ENCODE results near the gene TNFRSF18.

TNFRSF18 gene

GRCh38 chr1:1166642-1167397, 39.6 kb downstream of the TNFRSF18 start:
- DNase-seq (ENCODE audit: low read depth in 2 of 2), result no peak

DNA sequence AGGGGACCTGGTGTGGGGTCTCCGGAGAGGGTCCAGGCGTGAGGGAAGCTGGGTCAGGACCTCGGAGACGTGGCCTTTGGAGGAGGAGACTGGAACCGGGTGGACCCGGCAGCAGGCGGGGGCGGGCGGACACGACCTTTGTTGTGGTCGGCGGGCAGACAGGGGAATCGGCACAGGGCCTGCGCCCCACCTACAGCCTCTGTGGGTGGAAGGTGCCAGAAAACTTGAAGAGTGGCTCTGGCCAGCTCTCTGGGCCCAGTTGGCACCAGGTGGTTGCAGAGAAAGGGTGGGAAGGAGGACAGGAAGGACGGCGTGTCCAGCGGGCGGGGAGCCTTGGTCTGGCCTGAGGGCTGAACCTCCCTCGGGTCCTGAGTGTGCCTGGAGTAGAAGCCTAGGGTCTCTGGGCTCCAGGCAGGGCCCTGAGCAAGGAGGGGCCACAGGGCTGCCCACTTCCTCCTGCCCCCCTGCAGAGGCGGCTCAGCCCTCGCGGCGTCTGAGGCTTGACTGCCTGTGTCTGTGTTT, 40.4 kb downstream of the TNFRSF18 start:
- no peak for DNase-seq (ENCODE audit: low read depth in 2 of 2)

DNA sequence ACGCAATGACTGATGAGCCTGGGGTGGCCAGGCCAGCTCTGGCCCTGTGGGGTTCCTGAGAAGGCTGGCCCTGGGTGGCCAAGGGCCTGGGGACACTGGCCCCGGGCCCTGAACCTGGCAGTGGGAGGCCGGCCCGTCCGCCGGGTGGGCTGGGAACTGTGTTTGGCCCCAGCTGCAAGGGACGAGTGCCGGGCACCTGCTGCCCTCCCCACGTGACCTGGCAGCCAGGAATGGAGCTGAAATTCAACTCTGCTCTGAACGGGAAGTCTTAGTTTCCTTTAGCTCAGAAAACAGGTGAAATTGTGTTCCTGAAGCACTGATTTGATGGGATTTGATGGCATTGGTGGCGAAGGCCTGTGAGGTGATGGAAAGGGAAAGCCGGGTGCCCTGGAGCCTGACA, 40.9 kb downstream of the TNFRSF18 start:
- DNase-seq (ENCODE audit: low read depth in 2 of 2), result no peak

DNA sequence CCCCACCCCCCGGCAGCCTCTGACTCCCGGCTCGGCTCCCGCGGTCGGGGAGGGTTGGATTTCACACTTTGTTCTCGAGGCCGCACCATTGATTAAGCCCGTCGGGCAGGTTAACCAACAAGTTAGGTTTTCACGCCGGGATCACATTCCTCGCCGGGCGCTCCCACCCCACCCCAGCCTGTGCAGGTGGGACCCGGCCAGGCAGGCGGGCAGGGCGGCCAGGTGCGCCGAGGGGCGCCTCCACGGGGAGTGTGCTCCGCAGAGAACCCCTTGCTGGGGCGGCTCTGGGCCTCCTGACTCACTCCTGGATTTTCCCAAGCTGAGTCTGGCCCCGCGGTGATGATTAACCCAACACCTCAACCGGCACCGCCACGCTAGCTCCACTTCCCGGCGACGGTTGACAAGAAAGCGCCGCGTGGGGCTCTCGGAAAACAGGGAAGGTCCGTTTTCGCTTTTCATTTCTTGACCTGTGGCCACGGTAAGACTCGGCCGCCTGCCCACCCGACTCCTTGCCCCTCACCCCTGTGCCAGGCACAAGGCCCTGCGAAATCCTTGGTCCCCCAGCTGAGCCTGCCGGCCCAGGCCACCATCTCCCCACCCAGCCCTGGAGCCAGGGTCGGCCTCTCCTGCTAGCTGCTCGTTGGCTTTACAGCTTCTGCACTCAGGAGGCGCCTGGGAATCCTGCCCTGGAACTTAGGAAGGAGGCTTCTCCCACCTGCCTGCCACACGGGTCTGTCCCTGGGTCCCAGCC, 41.5 kb downstream of the TNFRSF18 start:
- DNase-seq (ENCODE audit: low read depth in 2 of 2), result no peak

DNA sequence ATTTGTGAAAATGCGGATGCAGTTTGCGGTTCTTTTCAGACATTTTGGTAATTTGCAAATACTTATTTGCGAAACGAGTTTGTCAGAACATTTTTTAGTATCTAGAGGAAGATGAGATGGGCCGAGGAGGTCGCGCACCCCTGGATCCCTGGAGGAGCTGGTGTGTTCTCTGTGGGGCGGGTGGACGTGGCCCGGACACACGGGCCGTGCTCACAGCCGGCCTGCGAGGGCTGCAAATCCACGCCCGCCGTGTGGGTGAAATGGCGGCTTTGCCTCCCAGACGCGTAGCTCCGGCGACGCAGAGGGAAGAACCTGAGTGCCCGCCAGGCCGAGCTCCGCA, 42.1 kb downstream of the TNFRSF18 start:
- no peak for DNase-seq (ENCODE audit: low read depth in 2 of 2)

- no peak for DNase-seq (ENCODE audit: low read depth in 2 of 2)
Measured at GRCh38 chr1:1163538-1164070, 42.8 kb downstream of the TNFRSF18 start.

DNA sequence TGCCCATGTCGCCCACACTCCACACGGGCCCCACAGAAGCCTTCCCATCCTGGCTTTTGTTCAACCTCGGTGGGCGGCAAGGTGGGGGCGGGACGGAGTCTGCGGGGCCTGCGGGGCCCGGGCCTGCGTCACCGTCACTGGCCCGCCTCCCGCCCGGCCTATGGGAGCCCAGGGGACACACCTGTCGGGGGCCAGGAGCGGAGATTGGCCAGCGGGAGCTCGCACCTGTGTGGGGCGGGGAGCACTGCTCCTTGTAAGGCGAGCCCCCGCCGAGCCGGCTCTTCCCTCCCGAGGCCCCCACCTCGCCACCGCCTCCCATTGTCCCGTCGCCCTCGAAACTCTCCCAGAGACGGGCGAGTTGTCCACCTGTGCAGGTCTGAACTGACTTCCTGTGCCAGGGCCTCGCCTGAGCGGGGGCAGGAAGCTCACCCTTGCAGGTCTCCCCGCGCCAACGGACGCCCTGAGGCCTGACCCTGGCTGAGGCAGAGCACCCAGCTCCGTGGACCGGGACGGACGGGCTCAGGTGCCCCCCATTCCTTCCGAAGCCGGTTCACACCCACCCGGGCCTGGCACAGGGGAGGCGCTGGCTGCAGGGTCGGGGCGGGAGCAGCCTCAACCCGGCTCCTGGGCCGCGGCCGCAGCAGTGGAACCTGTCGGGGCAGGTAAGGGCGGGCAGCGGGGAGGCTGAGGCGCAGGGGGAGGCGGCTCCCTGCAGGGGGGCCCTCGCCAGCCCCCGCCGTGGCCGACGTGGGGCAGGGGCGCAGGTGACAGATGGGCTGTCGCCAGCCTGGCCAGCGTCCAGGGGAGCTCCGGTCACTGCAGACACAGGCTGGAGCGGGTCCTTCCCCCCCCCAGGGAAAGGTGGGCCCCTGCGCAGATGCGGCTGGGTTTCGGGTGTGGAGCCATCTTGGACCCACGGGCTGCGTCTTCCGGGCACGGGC, 43.5 kb downstream of the TNFRSF18 start:
- no peak for DNase-seq (ENCODE audit: low read depth in 2 of 2)

GRCh38 chr1:1161683-1162079, 44.7 kb downstream of the TNFRSF18 start:
- DNase-seq (ENCODE audit: low read depth in 2 of 2), result no peak

GRCh38 chr1:1161078-1161682, 45.2 kb downstream of the TNFRSF18 start:
- no peak for DNase-seq (ENCODE audit: low read depth in 2 of 2)

DNA sequence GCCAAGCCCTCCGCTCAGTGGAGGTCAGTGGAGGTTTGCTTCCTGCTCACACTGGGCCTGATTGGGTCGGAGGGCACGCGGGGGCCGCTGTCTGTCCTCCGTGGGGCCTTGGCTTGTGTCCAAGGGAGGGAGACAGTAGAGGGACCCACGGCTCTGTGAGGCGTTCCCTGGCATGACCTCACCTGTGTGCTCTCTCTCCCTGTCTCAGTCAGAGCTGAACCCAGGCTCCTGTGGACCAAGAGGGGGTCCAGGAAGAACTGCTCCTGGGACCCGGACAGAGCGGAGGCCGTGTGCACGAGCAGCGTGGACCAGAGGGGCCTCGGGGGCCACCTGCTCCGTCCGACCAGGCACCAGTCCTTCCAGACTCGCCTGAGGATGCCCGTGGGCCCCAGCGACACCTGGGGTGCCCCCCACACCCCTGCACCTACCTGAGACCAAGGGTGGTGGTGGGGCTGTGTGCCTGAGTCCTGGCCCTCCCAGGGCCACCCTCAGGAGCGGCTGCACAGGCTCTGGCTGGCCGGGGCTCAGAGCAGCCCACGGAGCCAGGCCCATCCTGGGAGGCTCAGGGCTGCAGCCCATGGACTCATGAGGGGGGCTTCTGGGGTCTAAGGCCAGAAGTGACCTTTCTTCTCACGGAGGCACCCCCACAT, 46.0 kb downstream of the TNFRSF18 start:
- no peak for DNase-seq (ENCODE audit: low read depth in 2 of 2)

- peak in 1 of 2 donors; percentile 32 for DNase-seq (ENCODE audit: low read depth in 2 of 2)
Measured at GRCh38 chr1:1157914-1158710, 48.3 kb downstream of the TNFRSF18 start.

DNA sequence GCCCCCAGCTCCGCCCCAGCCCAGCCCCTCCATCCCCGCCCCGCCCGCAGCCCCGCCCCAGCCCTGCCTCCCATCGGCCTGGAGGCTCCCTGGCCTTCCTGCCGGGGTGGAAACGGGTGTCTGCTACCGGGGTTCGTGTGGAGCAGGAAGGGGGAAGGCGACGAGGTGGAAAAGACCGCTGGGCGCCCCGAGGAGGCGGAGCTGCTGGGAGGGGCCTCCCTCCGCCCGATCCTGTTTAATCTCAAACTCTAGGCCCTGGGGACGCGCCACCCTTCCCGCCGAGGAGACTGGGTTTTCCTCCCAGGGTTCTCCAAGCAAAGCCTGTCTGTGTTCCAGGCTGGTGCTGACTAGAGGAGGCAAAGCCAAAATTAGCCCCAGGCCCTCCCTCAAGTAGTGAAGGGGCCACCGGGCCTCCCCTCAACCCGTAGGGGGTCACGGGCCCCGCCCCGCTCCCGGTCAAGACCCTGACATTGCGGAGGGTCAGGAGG, 48.9 kb downstream of the TNFRSF18 start:
- DNase-seq (ENCODE audit: low read depth in 2 of 2), result peak; percentile 38 to 50

GRCh38 chr1:1157033-1157365, 49.4 kb downstream of the TNFRSF18 start:
- DNase-seq (ENCODE audit: low read depth in 2 of 2), result no peak

DNA sequence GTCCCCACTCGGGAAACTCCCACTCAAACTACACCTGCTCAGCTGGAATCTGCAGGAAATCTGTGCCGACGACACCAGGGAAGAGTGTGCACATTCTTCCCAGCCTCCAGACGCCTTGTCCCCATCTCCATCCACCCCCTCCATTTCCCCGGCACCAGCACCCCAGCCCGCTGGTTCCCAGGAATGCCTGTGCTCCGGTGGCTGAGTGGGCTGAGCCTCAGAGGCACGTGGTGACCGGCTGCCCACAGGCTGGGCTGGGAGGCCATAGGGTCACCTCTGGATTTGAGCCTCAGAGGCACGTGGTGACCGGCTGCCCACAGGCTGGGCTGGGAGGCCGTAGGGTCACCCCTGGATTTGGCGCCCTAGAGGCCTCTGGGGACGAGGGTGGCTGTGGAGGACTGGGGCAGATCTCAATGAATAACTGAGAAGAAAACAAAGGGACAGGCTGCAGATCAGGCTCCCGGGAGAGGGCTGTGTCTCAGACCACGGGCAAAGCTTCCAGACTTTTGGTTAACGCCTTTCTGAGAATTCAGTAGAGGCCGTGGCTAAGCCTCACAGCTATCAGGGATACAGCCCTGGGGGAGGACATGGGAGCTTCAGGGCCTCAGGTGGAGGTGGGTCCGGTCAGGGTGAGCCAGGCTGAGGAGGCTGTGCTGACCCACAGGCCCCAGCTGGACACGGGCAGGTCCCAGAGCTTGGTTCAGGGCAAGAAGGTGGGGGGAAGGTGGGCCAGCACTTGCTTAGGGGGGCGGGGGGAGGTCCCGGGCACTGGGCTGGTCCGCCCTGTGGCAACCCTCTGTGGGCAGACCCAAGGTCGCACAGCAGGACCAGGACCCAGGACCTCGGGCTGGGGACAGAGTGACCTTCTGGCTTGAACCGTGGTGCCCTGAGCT, 50.0 kb downstream of the TNFRSF18 start:
- no peak for DNase-seq (ENCODE audit: low read depth in 2 of 2)

DNA sequence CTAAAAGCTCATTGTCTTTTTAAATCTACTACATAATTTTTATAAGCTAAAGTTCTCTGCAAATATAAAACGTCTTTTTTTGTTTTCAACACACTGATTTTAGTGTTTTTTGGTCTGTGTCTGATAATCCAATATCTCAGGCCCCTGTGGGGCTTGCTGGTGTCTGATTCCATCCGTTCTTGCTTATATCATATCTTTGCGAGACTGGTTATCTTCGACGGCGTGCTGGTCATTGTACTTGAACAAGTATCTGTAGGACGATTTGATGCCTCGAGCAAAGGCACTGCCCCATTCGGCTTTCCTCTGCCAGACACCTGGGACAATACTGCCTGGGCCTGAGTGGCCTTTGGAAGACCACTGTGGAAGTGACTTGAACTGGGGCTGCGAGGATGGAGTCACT, 51.1 kb downstream of the TNFRSF18 start:
- DNase-seq (ENCODE audit: low read depth in 2 of 2), result no peak

- no peak for DNase-seq (ENCODE audit: low read depth in 2 of 2)
Measured at GRCh38 chr1:1153874-1154273, 52.5 kb downstream of the TNFRSF18 start.

Data from stimulated activated CD4-positive, alpha-beta T cell treated with anti-CD3 and anti-CD28 coated beads, Interleukin-1b, Interleukin-23, amount 100 ng/mL, for 4 hours (primary cell).